Measurements from ENCODE around the gene CNGA3.

- no peak for TF ChIP-seq MAFK (IDR thresholded peaks at IDR 0.05; ENCODE audit: partially characterized antibody)
- no peak for TF ChIP-seq CTCF (IDR thresholded peaks at IDR 0.05)
- TF ChIP-seq HDAC2 (IDR thresholded peaks at IDR 0.05): no peak
- no peak for TF ChIP-seq RCOR1 (IDR thresholded peaks at IDR 0.05; ENCODE audit: low read depth, low read length)
- no peak for TF ChIP-seq RAD21 (conservative IDR thresholded peaks at IDR 0.05 in 1 of 2, IDR thresholded peaks at IDR 0.05 in 1 of 2)
- no peak for TF ChIP-seq KDM1A (IDR thresholded peaks at IDR 0.05; ENCODE audit: low read depth)
Measured at GRCh38 chr2:98376996-98377395, 30.7 kb downstream of the CNGA3 start.
